Fibroblast of pulmonary artery (primary cell): ENCODE measurements around the gene GRAP2.
"Not testable (repeated sequence)": the region's sequence is repeated elsewhere in the genome, so short reads cannot be mapped to it uniquely, and the experiment has no call there.

Experiments
- DNase-seq: peaks from one replicate; pipeline ENCODE4 v3.0.0-alpha.2; 2010; ENCODE audit warnings: low read depth
- H3K4me3 ChIP-seq: replicated peaks from 2 replicates; pipeline ENCODE4 v1.5.1; 2011; ENCODE audit warnings: low read depth, mild to moderate bottlenecking, control low read depth, low read length, moderate library complexity
- TF ChIP-seq, protein P1 (sequence below): IDR thresholded peaks from 2 replicates; pipeline ENCODE4 v1.5.1; 2011; ENCODE audit warnings: mild to moderate bottlenecking, control low read depth, low read length, inconsistent platforms; ENCODE audit errors: missing control alignments

GRAP2 gene

GRCh38 chr22:39949964-39950737 lies 49.3 kb downstream of the GRAP2 start:
- DNase-seq = no peak
- no peak overlapping the region for H3K4me3 ChIP-seq
- TF ChIP-seq, protein P1, sequence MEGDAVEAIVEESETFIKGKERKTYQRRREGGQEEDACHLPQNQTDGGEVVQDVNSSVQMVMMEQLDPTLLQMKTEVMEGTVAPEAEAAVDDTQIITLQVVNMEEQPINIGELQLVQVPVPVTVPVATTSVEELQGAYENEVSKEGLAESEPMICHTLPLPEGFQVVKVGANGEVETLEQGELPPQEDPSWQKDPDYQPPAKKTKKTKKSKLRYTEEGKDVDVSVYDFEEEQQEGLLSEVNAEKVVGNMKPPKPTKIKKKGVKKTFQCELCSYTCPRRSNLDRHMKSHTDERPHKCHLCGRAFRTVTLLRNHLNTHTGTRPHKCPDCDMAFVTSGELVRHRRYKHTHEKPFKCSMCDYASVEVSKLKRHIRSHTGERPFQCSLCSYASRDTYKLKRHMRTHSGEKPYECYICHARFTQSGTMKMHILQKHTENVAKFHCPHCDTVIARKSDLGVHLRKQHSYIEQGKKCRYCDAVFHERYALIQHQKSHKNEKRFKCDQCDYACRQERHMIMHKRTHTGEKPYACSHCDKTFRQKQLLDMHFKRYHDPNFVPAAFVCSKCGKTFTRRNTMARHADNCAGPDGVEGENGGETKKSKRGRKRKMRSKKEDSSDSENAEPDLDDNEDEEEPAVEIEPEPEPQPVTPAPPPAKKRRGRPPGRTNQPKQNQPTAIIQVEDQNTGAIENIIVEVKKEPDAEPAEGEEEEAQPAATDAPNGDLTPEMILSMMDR = no peak

DNA sequence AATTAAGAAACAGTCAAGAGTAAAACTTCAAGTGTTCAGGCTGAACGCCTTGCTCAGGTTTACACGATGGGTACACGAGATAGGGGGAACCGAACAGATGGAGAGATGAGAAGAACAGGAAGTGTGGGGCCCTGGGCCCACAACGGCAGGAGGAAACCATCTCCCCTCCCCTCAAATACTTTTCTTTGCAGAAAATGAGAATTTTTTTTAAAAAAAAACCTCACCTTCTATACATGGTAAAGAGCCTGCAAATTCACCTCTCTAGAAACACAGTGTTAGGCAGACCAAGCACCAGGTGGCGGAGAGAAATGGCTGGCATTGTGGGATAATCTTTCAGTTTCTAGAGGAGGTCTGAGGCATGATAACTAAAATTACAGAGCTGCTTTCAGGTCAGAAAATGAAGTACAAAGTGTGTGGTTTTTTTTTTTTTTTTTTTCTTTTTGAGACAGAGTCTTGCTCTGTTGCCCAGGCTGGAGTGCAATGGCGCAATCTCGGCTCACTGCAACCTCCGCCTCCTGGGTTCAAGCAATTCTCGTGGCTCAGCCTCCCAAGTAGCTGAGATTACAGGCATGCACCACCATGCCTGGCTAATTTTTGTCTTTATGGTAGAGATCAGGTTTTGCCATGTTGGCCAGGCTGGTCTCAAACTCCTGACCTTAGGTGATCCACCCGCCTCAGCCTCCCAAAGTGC lies 50.9 kb downstream of the GRAP2 start:
- not testable (repeated sequence) for H3K4me3 ChIP-seq, DNase-seq

GRCh38 chr22:39952347-39952746 lies 51.5 kb downstream of the GRAP2 start:
- TF ChIP-seq, protein P1 = no peak
- H3K4me3 ChIP-seq = no peak overlapping the region
- no peak for DNase-seq

DNA sequence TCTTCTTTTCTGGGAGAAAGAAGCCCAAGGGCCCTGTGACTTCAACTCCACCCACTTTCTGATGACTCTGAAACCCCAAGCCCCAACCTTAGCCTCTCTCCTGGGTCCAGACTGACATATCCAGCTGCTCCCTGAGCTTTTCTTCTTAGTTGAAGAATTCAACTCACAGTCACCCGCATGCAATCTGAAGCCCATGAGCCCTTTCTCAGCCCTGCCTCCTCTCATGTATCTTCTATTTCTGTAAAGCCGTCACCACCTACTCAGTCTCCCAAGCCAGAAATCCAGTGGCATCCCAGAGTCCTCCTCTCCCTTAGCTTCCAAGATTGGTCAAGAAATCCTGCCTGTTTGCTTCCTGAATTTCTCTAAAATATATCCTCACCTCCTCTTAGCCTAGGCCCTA lies 52.2 kb downstream of the GRAP2 start:
- H3K4me3 ChIP-seq = no peak overlapping the region
- DNase-seq = no peak
- TF ChIP-seq, protein P1 = no peak

DNA sequence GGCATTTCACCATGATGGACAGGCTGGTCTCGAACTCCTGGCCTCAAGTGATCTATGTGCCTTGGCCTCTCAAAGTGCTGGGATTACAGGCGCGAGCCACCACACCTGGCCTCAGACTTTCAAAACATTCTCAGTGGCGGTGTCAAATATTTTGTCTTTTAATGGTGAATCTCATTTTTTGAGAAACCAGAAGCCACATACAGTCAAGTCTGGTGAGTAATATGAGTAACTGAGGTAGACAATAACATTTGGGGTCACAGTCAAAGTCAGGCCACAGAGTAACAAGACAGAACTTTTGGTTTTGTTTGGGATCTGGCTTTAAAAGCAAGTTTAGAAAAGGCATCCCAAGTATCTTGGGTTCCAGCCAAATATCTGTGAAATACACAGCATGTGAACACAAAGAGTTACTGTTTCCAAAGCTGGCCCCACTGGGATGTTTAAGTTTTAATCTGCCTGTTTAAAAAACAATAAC lies 53.7 kb downstream of the GRAP2 start:
- peak; percentile 94 for DNase-seq
- no peak overlapping the region for H3K4me3 ChIP-seq
- TF ChIP-seq, protein P1 = no peak

DNA sequence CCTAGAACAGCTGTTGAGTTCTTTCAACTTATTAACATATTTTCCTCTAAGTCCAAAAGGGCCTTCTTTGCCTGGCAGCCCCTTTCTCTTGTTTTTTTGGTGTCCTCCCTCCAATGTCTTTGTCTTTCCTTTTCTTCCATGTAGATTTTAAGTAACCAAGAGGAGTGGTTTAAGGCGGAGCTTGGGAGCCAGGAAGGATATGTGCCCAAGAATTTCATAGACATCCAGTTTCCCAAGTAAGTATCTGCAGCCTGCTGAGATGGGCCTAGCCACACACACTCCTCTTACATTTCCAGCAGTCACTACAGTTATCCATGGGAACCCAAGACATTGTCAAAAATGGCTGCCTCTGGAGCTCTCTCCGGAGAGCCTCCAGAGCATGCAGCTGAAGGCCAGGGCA lies 54.8 kb downstream of the GRAP2 start:
- no peak for DNase-seq
- H3K4me3 ChIP-seq = no peak overlapping the region
- TF ChIP-seq, protein P1 = no peak

- no peak overlapping the region for H3K4me3 ChIP-seq
- no peak for DNase-seq
- TF ChIP-seq, protein P1 = no peak
These were observed 56.2 kb downstream of the GRAP2 start for GRCh38 chr22:39956932-39957664.
